ENCODE data around the gene CHMP6.

The CHMP6 gene

DNA sequence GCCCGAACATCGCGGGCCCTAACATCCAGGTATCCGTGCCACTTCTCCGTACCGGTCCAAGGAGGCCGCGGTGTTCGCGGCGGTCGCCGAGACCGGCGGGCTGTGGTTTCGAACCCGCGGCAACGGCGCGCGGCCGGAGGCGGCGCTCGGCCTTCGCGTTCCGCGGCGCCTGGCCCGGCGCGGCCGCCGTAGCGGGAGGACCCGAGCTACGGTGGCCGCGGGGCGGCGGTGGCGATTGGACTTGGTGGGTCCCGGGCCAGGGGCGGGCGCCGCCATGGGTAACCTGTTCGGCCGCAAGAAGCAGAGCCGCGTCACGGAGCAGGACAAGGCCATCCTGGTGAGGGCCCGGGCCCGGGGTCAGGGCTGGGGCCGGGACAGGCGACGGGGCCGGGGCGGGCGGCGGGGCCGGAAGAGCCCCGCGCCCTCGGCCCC lies at the start of gene CHMP6:
CHMP6 (plus strand) TSS at position 197 of the 432 bp plus-strand sequence; CDS start at position 275, 78 bp downstream.
- peak; percentile 54 for DNase-seq (ENCODE audit: low read depth)

DNA sequence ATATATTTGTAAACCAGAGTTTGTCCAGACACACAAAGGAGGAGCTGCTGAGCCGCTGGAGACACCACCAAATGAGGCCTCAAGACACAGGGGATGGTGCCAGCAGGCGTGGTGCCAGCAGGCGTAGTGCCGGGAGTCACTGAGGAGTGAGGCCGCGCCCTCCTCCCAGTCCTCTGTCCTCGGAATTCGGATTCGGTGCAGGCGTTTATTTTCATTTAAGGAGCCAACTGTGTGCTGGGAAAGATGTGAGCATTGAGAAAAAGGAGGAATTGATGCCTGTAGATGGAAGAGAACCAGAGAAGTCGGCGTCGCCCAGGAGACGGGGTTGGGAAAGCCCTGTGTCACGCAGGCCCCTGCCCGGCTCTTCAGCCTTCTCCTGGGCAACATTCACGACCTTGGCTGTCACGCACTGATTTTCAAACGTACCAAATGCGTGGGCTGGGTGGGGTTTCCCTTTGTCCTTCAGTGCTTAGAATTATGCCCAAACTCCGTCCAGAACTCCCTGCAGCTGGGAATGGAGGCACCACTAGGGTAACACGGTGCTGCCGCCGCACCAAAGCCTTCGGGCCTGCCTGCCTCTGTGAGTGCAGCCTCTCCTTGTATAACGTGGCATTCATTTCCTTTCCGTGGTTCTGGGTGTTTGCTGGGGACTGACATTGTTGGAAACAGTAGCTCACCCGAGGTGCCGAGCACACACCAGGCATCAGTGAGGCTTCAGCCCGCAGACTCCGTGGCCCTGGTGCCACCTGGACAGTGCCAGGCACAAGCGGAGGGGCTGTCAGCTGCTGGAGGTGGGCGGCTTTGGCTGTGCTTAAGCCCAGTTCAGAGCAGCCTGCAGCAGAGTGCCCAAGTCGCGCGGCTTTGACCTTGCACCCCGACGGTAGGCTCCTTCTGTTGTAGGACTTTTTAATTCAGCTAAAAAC lies 49.0 kb upstream of the CHMP6 start:
- DNase-seq (ENCODE audit: low read depth), result peak; percentile 75

DNA sequence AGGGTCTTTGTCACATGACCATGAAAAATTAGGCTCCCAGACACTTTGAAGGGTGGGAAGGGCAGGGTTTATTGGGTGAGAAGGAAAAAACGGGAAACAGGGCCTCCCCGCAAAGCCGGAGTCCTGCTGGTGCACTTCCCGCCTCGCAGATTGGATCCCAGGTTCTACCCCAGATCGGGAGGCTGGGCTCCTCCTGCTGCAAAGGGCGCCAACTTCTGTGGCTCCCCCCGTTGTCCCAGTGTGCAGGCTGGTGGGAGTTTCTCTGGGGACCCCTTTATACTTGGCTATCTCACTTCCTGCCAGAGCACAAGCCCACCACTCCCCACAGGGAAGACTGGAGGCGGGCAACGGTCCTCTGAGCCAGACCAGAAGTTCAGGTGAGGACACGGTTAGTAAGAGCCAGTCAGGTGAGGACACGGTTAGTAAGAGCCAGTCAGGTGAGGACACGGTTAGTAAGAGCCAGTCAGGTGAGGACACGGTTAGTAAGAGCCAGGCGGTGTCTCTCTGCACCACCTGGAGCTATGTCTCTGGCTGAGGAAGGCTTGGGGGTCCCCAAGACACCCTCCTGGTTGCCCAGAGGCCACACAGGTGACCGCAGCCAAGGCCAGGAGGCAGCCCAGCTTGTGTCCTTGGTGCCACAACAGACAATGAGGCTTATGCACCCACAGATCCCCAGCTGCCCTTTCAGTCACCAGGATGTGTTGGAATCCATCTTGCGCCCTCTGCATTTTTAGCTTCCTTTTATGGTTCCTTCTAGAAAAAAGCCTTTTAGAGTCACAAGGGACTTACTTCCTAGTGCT lies 48.1 kb upstream of the CHMP6 start:
- DNase-seq (ENCODE audit: low read depth), result no peak

DNA sequence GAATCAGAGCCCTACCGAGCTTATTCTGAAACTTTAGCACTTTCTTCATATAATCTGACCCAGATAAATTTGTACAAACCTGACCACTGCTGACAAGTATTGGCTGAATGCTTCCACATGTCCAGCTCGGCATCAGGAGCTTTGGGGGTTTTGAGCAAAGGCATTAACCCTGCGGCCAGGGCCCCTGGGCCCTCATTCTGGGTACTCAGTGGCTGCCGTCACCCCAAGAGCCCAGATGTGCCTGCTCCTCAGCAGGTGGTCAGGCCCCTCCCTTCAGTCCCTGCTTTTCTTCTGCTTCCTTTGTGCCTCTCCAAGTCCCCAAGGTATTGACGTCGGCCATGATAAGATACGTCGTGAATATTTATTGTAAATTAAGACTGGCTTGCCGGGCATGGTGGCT lies 47.3 kb upstream of the CHMP6 start:
- DNase-seq (ENCODE audit: low read depth), result no peak

DNA sequence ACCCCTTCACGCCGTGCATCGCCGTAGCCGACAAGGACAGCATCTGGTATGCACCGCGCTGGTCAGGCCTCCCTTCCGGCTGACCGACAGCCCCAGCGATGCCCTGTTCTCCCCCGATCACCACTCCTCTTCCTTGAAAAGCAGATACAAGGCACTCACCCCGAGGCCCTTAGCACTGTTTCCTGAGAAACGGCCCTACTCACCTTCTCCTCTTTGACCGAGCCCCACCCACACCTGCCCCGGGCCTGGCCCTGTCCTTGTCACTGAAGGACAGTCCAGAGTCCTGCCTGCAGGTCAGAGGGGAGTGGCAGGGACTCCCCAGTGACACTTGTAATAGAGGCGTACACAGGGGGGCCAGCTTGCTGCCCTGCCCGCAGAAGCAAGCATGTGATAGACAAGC lies 45.9 kb upstream of the CHMP6 start:
- DNase-seq (ENCODE audit: low read depth), result no peak

DNA sequence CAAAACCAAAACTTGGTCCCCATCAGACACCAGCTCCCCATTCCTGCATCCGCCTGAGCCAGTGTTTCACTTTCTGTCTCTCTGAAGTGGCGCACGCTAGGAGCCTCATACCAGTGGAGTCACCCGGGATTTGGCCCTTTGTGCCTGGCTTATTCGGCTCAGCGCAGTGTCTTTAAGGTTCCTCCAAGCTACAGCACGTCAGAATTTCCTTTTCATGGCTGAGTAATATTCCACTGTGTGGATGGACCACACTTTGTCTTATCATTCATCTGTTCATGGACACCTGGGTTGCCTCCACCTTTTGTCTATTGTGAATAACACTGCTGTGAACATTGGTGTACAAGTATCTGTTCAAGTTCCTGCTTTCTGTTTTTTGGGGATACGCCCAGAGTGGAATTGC lies 45.2 kb upstream of the CHMP6 start:
- no peak for DNase-seq (ENCODE audit: low read depth)

DNA sequence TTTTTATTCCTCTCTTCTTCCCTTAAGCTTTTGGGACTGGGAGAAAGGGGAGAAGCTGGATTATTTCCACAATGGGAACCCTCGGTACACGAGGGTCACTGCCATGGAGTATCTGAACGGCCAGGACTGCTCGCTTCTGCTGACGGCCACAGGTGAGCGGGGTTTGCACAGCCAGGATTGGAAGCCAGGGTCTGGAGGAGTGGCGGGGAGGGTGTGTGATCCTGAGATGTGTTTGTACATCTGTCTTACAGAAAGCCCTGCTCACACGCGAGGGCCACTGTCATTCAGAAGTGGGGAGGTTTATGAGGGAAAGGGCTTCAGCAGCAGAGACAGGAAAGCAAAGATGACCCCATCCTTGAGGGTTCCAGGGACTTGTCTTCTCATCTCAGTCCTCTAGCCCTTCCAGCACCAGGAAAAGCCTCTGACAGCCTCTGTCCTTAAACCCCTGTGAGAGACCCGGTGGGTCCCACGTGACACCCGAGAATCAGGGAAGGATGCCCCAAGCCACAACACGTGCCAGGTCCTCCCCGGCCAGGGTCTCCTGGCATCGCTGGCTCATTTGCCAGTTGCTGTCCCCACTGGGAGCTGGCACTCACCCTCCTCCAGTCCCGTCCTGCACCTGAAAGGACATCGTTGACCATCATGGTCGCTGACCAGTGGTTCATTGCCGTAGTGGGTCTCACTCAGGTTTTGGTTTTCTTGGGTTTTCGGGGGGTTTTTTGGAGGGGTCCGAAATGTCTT lies 44.3 kb upstream of the CHMP6 start:
- DNase-seq (ENCODE audit: low read depth), result no peak

DNA sequence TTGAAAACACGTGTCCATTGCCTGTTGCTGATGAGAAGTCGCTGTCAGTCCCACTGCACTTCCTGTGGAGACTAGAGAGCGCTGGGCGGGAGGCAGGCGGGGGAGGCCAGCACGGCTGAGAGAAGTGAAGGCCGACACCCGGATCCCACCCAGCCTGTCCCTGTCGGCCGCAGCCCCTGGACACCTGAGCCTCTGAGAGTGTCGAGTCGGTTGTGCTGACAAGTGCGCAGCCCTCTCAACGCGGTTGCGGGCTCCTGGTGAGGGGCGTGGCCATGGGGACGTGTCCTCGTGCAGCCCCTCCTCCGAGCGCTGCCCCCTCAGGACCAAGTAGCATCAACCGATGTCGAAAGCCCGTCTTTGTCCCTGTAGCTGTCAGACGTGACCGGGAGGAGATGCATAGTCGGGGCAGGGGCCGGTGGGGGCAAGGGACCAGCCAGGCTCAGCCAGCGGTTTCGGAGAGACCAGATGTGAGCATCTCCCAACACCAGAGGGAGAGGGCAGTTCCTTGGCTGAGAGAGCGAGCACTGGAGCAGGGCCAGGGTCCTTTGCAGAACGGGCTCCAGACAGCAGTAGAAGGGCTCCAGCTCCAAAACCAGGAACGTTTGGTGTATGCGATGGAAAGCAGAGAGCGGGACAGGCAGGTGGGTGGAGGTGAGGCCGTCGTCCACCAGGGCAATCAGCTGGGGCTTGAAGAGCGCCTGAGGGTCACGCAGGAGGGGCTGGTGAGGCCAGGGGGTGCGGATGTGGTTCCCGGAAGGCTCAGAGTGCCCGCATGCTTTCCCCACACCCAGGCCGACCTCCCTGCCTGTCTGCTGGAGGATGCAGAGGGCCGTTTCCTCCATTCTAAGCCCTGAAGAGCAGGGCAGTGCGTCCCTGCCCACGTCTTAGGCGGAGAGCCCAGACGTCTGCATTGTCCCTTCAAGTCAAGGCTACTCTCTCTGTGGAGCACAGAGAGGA lies 43.3 kb upstream of the CHMP6 start:
- DNase-seq (ENCODE audit: low read depth), result no peak

DNA sequence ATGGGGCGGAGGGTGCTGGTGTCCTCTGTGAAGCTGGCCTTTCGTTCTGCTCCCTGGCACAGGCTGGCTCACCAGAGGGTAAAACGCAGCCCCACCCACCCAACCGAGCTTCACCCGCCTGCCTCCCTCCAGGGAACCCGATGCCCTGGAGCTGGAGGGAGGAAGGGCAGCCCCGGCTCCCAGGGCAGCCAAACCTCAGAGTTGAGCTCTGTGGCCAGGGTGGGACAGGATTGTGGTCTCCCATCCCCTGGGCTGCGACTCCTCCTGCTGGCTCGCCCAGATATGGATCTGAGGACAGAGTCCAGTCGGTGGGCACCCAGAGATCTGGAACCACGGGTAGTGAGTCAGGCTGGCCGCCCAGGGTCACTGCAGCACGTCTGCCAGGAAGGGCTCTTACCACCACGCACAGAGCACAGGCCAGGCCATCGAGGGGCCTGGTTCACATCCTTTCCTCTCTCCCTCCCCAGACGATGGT lies 42.6 kb upstream of the CHMP6 start:
- no peak for DNase-seq (ENCODE audit: low read depth)

DNA sequence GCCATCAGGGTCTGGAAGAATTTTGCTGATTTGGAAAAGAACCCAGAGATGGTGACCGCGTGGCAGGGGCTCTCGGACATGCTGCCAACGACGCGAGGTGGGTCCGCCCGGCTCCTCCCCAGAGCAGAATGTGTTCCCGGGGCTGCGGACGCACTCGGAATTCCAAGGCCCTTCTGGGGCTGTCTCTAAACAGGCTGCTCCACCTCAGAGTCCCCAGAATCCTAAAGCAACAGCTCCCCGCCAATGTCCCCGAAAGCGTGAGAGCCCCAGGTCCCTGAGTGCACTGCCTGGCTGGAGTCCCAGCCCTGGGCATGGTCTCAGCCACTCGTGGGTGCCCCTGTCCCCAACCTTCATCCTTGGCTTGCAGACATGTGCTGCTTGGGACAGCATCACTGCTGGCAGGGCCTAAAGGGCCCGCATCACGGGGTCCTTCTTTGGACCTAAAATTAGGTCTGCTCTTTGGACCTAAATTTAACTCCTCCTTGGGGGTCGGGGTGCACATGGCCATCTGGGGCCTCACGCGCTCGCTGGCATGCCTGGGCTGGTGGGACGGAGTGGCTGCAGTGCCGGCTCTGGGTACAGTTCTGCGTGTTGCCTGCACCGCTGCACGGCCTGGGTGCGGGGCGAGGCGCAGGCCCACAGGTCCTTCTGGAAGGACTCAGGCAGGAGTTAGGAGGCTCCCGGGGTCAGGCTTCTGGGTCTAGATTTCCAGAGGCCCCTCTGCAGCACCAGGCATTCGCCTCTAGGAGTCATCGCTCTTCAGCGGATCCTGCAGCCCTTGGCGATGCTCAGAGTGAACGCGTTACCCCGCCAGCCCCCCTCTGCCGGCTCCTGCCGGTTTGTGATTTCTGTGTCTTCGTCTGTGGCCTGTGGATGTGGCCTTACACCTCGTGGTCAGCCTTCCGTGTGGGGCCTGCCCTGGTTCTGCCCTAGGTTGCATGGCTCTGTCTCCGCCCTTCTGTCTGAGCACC lies 41.9 kb upstream of the CHMP6 start:
- no peak for DNase-seq (ENCODE audit: low read depth)

DNA sequence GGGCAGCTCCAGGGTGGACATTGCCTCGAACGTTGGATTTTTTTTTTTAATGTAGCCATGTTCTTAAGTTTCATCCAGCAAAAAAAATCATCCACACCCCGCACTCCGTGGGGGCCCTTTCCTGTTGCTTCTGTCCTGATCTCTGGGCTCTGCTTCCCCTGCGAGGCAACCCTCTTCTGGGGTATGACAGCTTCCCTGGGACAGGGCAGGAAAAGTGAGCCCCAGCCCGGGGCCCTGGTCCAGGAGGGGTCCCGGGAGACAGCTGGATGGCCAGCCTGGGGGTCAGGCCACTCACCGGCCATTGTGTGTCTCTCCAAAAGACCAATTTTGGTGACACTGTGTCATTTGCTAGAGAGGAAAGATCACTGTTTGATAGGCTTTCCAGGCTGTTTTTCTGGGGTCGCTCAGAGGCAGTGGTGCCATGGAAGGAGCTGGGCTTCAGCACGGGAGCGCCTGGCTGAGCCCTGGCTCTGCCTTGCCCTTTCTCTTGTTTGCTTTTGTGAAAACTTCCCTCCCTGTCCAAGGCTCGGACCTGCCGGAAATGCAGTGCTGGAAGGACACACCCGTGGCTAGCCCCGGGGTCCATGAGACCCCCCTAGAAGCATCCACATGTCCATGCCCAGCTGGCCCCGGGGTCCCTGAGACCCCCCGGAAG lies 41.0 kb upstream of the CHMP6 start:
- no peak for DNase-seq (ENCODE audit: low read depth)

DNA sequence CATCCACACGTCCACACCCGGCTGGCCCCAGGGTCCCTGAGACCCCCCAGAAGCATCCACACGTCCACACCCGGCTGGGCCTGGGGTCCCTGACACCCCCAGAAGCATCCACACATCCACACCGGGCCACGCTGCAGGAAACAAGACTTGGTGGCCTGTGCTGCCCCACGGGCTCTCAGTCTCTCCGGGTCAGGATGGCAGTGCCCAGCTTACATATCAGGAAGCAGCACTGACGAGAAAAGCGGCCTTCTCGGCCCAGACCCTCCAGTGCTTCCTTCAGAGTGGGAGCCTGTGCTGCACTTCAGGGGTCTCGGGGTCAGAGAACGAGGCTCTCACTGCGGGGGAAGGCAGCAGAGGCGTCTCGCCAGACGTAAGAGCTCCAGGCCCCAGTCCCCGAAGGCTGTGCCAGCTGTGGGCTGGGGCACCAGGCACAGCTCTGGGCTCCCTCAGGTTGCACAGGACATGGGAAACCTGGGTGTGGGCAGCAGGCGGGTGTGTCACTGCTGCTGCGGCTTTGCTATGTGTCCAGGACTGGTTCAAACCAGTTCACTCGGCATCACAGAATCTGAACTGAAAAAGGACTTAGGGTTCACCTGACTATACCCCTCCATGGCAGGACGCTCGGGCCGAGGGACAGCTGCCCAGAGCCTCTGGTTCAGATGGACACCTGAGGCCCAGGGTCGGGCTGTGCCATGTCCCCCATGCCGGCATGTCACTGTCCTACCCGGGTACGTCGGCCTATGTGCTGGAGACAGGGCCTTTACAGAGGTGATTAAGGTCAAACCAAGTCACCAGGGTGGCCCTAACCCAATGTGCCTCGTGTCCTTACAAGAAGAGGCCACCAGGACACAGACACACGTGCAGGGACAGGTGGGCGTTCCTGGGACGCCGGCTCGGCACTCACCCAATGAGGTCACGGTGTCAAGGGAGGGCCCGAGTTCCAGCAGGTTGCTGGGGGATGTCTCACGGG lies 40.2 kb upstream of the CHMP6 start:
- DNase-seq (ENCODE audit: low read depth), result no peak

DNA sequence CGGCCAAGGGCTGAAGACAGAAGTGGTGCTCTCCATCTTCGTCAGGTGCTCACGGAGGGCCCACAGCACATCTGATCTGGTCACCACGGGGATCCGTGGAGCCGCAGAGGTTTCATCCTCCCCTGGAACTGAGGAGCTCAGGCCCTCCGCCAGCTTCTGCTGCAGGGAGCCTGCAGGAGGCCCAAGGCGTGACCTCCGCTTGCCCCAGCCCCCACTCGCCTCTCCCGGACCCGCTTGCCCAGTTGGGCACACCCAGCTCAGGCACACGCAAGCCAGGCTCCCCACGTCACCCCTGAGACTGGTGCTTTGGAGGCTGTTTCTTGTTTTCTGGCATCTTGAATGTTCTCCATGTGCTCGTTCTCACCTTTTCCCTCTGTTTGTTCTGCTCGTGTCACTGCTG lies 39.4 kb upstream of the CHMP6 start:
- no peak for DNase-seq (ENCODE audit: low read depth)

DNA sequence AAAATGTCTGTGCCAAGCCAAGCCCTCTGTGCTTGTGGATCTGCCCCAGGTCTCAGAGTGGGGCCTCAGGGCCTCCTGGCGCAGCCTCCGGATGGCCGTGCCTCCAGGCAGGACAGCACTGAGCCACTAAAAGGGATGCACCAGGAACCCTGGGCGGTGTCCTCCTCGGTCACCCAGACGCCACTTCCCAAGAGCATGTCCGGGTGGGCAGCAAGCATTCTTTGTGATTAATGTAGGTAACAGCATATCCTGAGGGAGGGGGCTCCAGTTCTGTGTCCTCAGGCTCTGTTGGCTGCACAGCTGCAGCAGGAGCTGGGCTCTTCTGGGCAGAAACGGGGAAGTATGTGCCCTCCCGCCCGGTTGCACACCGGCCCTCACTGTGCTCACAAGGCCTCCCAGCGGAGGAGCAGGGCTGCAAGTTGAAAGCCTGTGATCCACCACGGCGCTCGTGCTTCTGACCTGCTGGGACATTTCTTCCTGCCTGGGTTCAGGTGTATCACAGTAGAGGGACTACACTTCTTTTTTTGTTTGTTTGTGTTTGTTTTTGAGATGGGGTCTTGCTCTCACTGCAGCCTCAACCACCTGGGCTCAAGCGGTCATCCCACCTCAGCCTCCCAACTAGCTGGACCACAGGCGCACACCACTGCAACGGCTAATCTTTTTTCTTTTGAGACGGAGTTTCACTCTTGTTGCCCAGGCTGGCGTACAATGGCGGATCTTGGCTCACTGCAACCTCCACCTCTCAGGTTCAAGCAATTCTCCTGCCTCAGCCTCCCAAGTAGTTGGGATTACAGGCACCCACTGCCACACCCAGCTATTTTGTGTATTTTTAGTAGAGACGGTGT lies 37.9 kb upstream of the CHMP6 start:
- DNase-seq (ENCODE audit: low read depth), result no peak

DNA sequence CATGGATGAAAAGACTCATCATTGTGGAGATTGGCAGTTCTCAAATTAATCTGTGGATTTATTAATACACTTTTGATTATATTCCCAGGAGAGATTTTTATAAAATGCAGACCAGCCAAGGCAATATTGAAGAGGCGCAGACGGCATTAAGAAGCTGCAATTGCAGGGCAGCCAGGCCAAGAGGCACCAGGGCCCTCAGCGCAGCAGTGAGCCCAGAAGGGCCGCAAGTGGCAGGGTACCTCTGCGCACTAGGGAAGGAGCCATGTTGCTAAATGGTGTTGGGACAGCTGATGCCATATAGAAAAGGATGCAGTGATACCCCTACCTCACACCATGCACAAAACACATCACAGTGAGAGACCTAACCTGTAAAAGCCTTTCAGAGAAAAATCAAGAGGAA lies 36.6 kb upstream of the CHMP6 start:
- DNase-seq (ENCODE audit: low read depth), result no peak

DNA sequence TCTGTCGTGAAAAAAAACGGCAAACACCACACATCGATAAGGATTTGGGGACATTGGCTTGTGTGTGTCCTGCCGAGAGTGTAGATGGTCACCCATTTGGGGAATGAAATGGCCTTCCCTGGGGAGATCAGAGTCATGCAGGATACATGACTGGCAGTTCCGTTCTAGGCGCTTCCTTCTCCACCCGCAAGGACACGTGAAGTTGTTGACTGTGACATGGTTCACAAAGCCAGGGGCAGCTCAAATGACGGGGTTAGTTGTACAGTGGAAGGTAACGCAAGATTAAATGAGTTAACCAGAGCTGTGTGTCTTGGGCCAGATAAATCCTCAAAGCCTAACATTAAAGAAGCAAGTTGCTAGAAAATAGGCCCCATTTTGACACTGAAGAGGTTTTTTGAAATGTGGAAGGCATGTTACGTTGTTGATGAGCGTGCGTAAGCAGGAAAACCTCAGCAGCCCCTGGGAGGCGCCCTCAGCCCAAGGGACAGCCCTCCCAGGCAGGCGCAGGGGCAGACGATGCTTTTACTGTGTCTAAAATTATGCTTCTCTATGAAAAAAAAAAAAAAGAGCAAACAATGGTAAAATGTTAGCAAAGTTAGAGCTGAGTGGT lies 35.9 kb upstream of the CHMP6 start:
- DNase-seq (ENCODE audit: low read depth), result no peak
